Erythroblast (primary cell): Measurements from ENCODE around the gene ADAMTS5.

Experiments
- GATA1 ChIP-seq: IDR thresholded peaks from 2 replicates; pipeline ENCODE4 v1.6.1; 2011; ENCODE audit warnings: low read depth, mild to moderate bottlenecking, control low read depth, low read length, moderate library complexity
- POLR2A ChIP-seq: IDR thresholded peaks from 2 replicates; pipeline ENCODE4 v1.6.1; 2011; ENCODE audit warnings: mild to moderate bottlenecking, low read length

- no peak for TF ChIP-seq POLR2A
- no peak for TF ChIP-seq GATA1
These were observed 54.4 kb downstream of the ADAMTS5 start for GRCh38 chr21:26912466-26912865.
